Measurements from ENCODE around the gene CCDC187. TPM values are rescaled to one million over a fixed set of nuclear protein-coding genes. Genes with fewer than 3 reads are reported as not detected.

Gene CCDC187
- total RNA-seq, 2 donors from 2014 or later = 1.2 TPM; not detected in 1

DNA sequence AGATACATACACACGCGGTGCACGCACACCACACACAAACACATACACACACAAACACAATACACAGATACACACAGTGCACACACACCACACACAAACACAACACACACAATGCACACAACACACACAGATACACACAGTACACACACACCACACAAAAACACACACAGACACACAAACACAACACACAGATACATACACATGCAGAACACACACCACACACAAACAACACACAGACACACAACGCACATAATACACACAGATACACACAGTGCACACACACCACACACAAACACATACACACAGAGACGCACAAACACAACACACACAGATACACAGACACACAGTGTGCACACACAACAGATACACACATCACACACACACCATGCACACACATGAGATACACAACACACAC lies 5.9 kb upstream of the CCDC187 start:
- intact Hi-C loops (cut with DNase I) = no loop called here
- no peaks in the 10 kb centered on the region for H3K36me3 ChIP-seq
- no peak overlapping the region for H3K4me3 ChIP-seq
- no peak overlapping the region for H3K27ac ChIP-seq
- DNase-seq (ENCODE audit: low spot score) = no peak
- H3K27me3 ChIP-seq (replicated peaks; ENCODE audit: insufficient read depth) = no peaks in the 10 kb centered on the region
- no peaks in the 10 kb centered on the region for H3K4me1 ChIP-seq (replicated peaks)
- no peaks in the 10 kb centered on the region for H3K9me3 ChIP-seq
- WGBS = 95% methylated on average over 5 of the region's 5 CpGs
- TF ChIP-seq POLR2A (IDR thresholded peaks at IDR 0.05) (no peak), CTCF (IDR thresholded peaks at IDR 0.05) (no peak), POLR2AphosphoS5 (IDR thresholded peaks at IDR 0.05) (no peak)

- H3K27ac ChIP-seq = no peak overlapping the region
- intact Hi-C loops (cut with DNase I) = no loop called here
- no peak overlapping the region for H3K4me3 ChIP-seq
- H3K27me3 ChIP-seq (replicated peaks; ENCODE audit: insufficient read depth) = no peaks in the 10 kb centered on the region
- TF ChIP-seq POLR2AphosphoS5 (IDR thresholded peaks at IDR 0.05) (no peak), POLR2A (IDR thresholded peaks at IDR 0.05) (no peak), CTCF (IDR thresholded peaks at IDR 0.05) (no peak)
- WGBS = 49% methylated on average over 14 of the region's 22 CpGs
- DNase-seq (ENCODE audit: low spot score) = no peak
- H3K4me1 ChIP-seq (replicated peaks) = no peaks in the 10 kb centered on the region
- H3K36me3 ChIP-seq = no peaks in the 10 kb centered on the region
- no peaks in the 10 kb centered on the region for H3K9me3 ChIP-seq
Measured at GRCh38 chr9:136309101-136309801, 5.4 kb upstream of the CCDC187 start.

DNA sequence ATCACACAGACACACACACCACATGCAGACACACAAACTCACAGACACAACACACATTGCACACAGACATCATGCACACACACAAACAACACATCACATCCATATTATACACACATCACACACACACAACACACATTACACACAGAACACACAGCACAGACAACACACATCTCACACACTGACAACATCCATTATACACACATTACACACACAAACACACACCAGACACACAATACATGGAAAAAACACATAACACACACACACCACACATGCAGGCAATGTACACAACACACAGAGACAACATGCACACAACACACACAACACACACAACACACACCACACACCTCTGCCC lies 4.8 kb upstream of the CCDC187 start:
- no peaks in the 10 kb centered on the region for H3K27me3 ChIP-seq (replicated peaks; ENCODE audit: insufficient read depth)
- intact Hi-C loops (cut with DNase I) = no loop called here
- no peaks in the 10 kb centered on the region for H3K9me3 ChIP-seq
- no peaks in the 10 kb centered on the region for H3K36me3 ChIP-seq
- H3K4me3 ChIP-seq = no peak overlapping the region
- no peak overlapping the region for H3K27ac ChIP-seq
- no peak for DNase-seq (ENCODE audit: low spot score)
- TF ChIP-seq POLR2A (IDR thresholded peaks at IDR 0.05) (no peak), POLR2AphosphoS5 (IDR thresholded peaks at IDR 0.05) (no peak), CTCF (IDR thresholded peaks at IDR 0.05) (no peak)
- no peaks in the 10 kb centered on the region for H3K4me1 ChIP-seq (replicated peaks)

DNA sequence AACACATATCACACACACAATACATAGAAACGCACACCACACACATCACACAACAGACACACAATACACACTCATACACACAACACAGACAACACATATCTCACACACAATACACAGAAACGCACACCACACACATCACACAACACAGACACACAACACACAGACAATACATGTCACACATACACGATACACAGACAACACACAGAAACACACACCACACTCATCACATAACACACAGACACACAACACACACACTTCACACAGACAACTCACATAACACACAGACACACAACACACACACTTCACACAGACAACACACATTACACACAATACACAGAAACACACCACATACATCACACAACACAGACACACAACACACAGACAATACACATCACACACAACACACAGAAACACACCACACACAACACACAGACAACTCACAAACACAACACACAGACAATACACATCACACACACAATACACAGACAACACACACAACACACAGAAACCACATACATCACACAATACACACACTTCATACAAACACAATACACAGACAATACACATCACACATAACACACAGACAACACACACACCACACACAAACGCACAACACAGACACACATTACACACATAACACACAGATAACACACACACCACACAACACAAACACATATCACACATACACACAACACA lies 4.3 kb upstream of the CCDC187 start:
- H3K36me3 ChIP-seq = no peaks in the 10 kb centered on the region
- no peaks in the 10 kb centered on the region for H3K9me3 ChIP-seq
- intact Hi-C loops (cut with DNase I) = no loop called here
- DNase-seq (ENCODE audit: low spot score) = no peak
- no peaks in the 10 kb centered on the region for H3K4me1 ChIP-seq (replicated peaks)
- no peak overlapping the region for H3K4me3 ChIP-seq
- H3K27me3 ChIP-seq (replicated peaks; ENCODE audit: insufficient read depth) = no peaks in the 10 kb centered on the region
- H3K27ac ChIP-seq = no peak overlapping the region
- WGBS = 89% methylated on average over 4 of the region's 4 CpGs
- TF ChIP-seq POLR2AphosphoS5 (IDR thresholded peaks at IDR 0.05) = no peak
- no peak for TF ChIP-seq CTCF (IDR thresholded peaks at IDR 0.05)
- no peak for TF ChIP-seq POLR2A (IDR thresholded peaks at IDR 0.05)
